Endothelial cell of umbilical vein (primary cell): ENCODE measurements around the gene DKK3. TPM values are rescaled to one million over a fixed set of nuclear protein-coding genes. Genes with fewer than 3 reads are reported as not detected.

Source experiments
- BruUV-seq: library from RNA; stranded (reverse); fragments of 400-500 nt; replicated peaks from 2 replicates; lab custom pipeline; 2021; lab: Mats Ljungman, UMichigan
- CTCF ChIA-PET: fragments of 300-600, 350-600 bp; sonication (Branson Sonifier 250); formaldehyde crosslinking; loops from one replicate; lab custom pipeline; 2021; ENCODE audit warnings: antibody characterized with exemption, inconsistent platforms; lab: Charles Lee
- POLR2A ChIA-PET: fragments of 300-600, 350-600 bp; sonication (Branson Sonifier 250); formaldehyde crosslinking; loops from one replicate; lab custom pipeline; 2021; ENCODE audit warnings: antibody characterized with exemption, inconsistent platforms; lab: Charles Lee
- DNase-seq: peaks from one replicate; pipeline ENCODE4 v3.0.0-alpha.2; 2011; ENCODE audit warnings: low read depth, low spot score
- FAIRE-seq: peaks from 2 replicates; lab custom pipeline; 2011; peaks lifted over from hg19 to GRCh38; lab: Jason Lieb, UNC
- H2AFZ ChIP-seq: 2 replicates; pipeline ENCODE4 v1.6.0; 2012; ENCODE audit warnings: low read depth, low read length, control low read depth, inconsistent platforms
- H3K27ac ChIP-seq: 2 replicates; pipeline ENCODE4 v1.5.1; 2011; ENCODE audit warnings: low read depth, mild to moderate bottlenecking, control low read depth, low read length, moderate library complexity; ENCODE audit not compliant: insufficient read depth
- H3K27me3 ChIP-seq, 2 experiments: 2 replicates each; pipeline versions ENCODE4 v1.6.0 to v1.6.1; 2011; ENCODE audit warnings: low read length in 2 of 2, mixed read lengths in 1 of 2; ENCODE audit not compliant: control insufficient read depth in 2 of 2, insufficient read depth in 2 of 2
- H3K36me3 ChIP-seq, 2 experiments: 2 replicates in 1 of 2; 3 replicates in 1 of 2; pipeline ENCODE4 v1.5.1; 2011; ENCODE audit warnings: low read length in 2 of 2, mild to moderate bottlenecking in 1 of 2, moderate library complexity in 1 of 2; ENCODE audit not compliant: control insufficient read depth in 2 of 2, insufficient read depth in 2 of 2; ENCODE audit errors: extremely low read depth in 1 of 2
- H3K4me1 ChIP-seq: 3 replicates; pipeline ENCODE4 v1.5.1; 2011; ENCODE audit warnings: mild to moderate bottlenecking, low read length; ENCODE audit not compliant: control insufficient read depth, insufficient read depth; ENCODE audit errors: extremely low read depth
- H3K4me2 ChIP-seq: 2 replicates; pipeline ENCODE4 v1.6.1; 2011; ENCODE audit warnings: low read length, control low read depth, mixed read lengths; ENCODE audit not compliant: insufficient read depth
- H3K4me3 ChIP-seq, 3 experiments: fragments of 200-600 bp in 1 of 3; sonication (generic), shearing (Covaris generic) in 1 of 3; replicated peaks in 1 of 3; 2 replicates each; pipeline ENCODE4 v1.5.1; 2011 to 2016; ENCODE audit warnings: control low read depth in 3 of 3, low read length in 3 of 3, mild to moderate bottlenecking in 2 of 3, inconsistent platforms in 1 of 3, low read depth in 1 of 3, moderate library complexity in 1 of 3; ENCODE audit not compliant: insufficient read depth in 1 of 3
- H3K79me2 ChIP-seq: 2 replicates; pipeline ENCODE4 v1.6.0; 2012; ENCODE audit warnings: low read length, inconsistent platforms; ENCODE audit not compliant: control insufficient read depth, insufficient read depth
- H3K9ac ChIP-seq: replicated peaks from 2 replicates; pipeline ENCODE3; 2011; ENCODE audit warnings: low read length, control low read depth; ENCODE audit not compliant: insufficient read depth; ENCODE audit errors: extremely low read depth
- H3K9me1 ChIP-seq: replicated peaks from 3 replicates; pipeline ENCODE4 v1.6.0; 2011; ENCODE audit warnings: mild to moderate bottlenecking, low read length; ENCODE audit not compliant: control insufficient read depth, insufficient read depth; ENCODE audit errors: extremely low read depth
- H3K9me3 ChIP-seq: replicated peaks from 2 replicates; pipeline ENCODE4 v1.5.1; 2012; ENCODE audit warnings: low read length, inconsistent platforms; ENCODE audit not compliant: control insufficient read depth, insufficient read depth
- H4K20me1 ChIP-seq: replicated peaks from 2 replicates; pipeline ENCODE3; 2011; ENCODE audit warnings: mild to moderate bottlenecking, low read length; ENCODE audit not compliant: control insufficient read depth, insufficient read depth; ENCODE audit errors: extremely low read depth
- CTCF ChIP-seq, 2 donors: IDR thresholded peaks; 1 replicate in 1 of 2; 2 replicates in 1 of 2; pipeline ENCODE4 v1.5.1; 2011; ENCODE audit warnings: low read length in 2 of 2, mild to moderate bottlenecking in 2 of 2, moderate library complexity in 2 of 2, control low read depth in 1 of 2, inconsistent platforms in 1 of 2, low read depth in 1 of 2; ENCODE audit not compliant: insufficient read depth in 1 of 2; ENCODE audit errors: extremely low read depth in 1 of 2
- EZH2 ChIP-seq: IDR thresholded peaks from 2 replicates; pipeline ENCODE4 v1.6.1; 2012; ENCODE audit warnings: borderline replicate concordance, low read depth, mild to moderate bottlenecking, moderate library complexity, low read length, inconsistent platforms; ENCODE audit not compliant: severe bottlenecking
- FOS ChIP-seq: IDR thresholded peaks from 2 replicates; pipeline ENCODE4 v1.6.1; 2011; ENCODE audit warnings: mild to moderate bottlenecking, low read length, moderate library complexity, borderline replicate concordance; ENCODE audit not compliant: insufficient read depth
- GATA2 ChIP-seq: IDR thresholded peaks from 2 replicates; pipeline ENCODE4 v1.7.0; 2011; ENCODE audit warnings: low read depth, mild to moderate bottlenecking, moderate library complexity, mixed read lengths, low read length; ENCODE audit not compliant: insufficient read length, insufficient read depth
- JUN ChIP-seq: IDR thresholded peaks from 2 replicates; pipeline ENCODE4 v1.6.1; 2011; ENCODE audit warnings: borderline replicate concordance, low read depth; ENCODE audit not compliant: insufficient read length, insufficient read depth
- MYC ChIP-seq: IDR thresholded peaks from one replicate; pipeline ENCODE4 v1.6.1; 2011; ENCODE audit warnings: mild to moderate bottlenecking, low read depth, low read length
- POLR2A ChIP-seq: IDR thresholded peaks from 2 replicates; pipeline ENCODE4 v1.6.1; 2012; ENCODE audit warnings: low read depth, mild to moderate bottlenecking, control low read depth, low read length
- POLR2AphosphoS5 ChIP-seq: IDR thresholded peaks from 2 replicates; pipeline ENCODE4 v1.6.1; 2012; ENCODE audit warnings: low read depth, mild to moderate bottlenecking, control low read depth, low read length, moderate library complexity; ENCODE audit not compliant: insufficient read depth
- dilution Hi-C: fragments of 300-500 bp; cut with MboI; formaldehyde crosslinking; loops from one replicate; pipeline ENCODE4 v1.15.0; 2019; ENCODE audit warnings: low sequenced_read_pairs; ENCODE audit not compliant: extremely low pct_ligation_motif_present
- intact Hi-C: fragments of 100-400 bp; cut with micrococcal nuclease; formaldehyde crosslinking; loops from one replicate; pipeline ENCODE4 v1.10.0; 2022
- polyA plus RNA-seq, 4 experiments: library from polyadenylated mRNA; depleted of rRNA in 3 of 4; stranded (reverse) in 3 of 4; unstranded in 1 of 4; fragments of >200 nt; gene quantifications; 2 replicates each; pipeline versions ENCODE4 v1.2.1 to v1.2.3, GENCODE V29; 2011 to 2012; ENCODE audit warnings: missing spikeins in 1 of 4
- total RNA-seq: library from RNA; stranded (reverse); gene quantifications from 2 replicates; pipeline ENCODE4 v1.2.3, GENCODE V29; 2021
- TF ChIP-seq, protein P1 (sequence below): IDR thresholded peaks from 2 replicates; pipeline ENCODE4 v1.6.1; 2011; ENCODE audit not compliant: insufficient read depth, insufficient read length

The DKK3 gene
- total and polyA plus RNA-seq, 2 donors (not counting 3 experiments of a cell fraction or from before 2014, with no cell fraction given) = 131 to 335 TPM

DNA sequence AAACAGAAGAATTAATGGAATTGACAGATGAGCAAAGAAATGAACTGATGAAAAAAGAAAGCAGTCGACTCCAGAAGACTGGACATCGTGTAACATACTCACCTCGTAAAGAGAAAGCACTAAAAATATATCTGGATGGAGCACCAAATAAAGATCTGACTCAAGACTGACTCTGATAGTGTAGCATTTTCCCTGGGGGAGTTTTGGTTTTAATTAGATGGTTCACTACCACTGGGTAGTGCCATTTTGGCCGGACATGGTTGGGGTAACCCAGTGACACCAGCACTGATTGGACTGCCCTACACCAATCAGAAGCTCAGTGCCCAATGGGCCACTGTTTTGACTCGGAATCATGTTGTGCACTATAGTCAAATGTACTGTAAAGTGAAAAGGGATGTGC, 52.4 kb downstream of the DKK3 start:
- Histone ChIP-seq H3K9me3 (no peaks in the 10 kb centered on the region), H2AFZ (no peak overlapping the region), H3K36me3 (peaks cover 5 to 6% of the 10 kb centered on the region in 2 experiments), H3K79me2 (no peaks in the 10 kb centered on the region), H3K9me1 (no peaks in the 10 kb centered on the region), H3K4me2 (no peak overlapping the region), H3K27me3 (no peaks in the 10 kb centered on the region), H3K9ac (no peak overlapping the region), H4K20me1 (no peaks in the 10 kb centered on the region), H3K4me1 (peaks cover 8% of the 10 kb centered on the region), H3K27ac (no peak overlapping the region), H3K4me3 (no peak overlapping the region)
- DNase-seq (no peak), FAIRE-seq (no peak)
- no peak for TF ChIP-seq POLR2AphosphoS5
- TF ChIP-seq GATA2 = no peak
- TF ChIP-seq MYC = no peak
- TF ChIP-seq, protein P1, sequence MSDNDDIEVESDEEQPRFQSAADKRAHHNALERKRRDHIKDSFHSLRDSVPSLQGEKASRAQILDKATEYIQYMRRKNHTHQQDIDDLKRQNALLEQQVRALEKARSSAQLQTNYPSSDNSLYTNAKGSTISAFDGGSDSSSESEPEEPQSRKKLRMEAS = no peak
- no peak for TF ChIP-seq POLR2A
- TF ChIP-seq CTCF (IDR thresholded peaks at IDR 0.05; ENCODE audit: extremely low read depth in 1 of 2, insufficient read depth in 1 of 2, low read depth in 1 of 2, low read length in 2 of 2) = no peak
- TF ChIP-seq FOS = no peak
- TF ChIP-seq JUN = no peak
- TF ChIP-seq EZH2 = no peak
- ChIA-PET POLR2A (no interaction called here), CTCF (interaction anchor here (1.0 to 4.1 kb wide), 6 partner anchors 8 to 88 kb away, joined by 3 to 18 read pairs (median 4); no protein-coding TSS in a partner anchor)
- dilution Hi-C loops (no loop called here), intact Hi-C loops (no loop called here)
- BruUV-seq = TSS peak; percentile 68
